ENCODE results near the gene NLGN4X.

DNA sequence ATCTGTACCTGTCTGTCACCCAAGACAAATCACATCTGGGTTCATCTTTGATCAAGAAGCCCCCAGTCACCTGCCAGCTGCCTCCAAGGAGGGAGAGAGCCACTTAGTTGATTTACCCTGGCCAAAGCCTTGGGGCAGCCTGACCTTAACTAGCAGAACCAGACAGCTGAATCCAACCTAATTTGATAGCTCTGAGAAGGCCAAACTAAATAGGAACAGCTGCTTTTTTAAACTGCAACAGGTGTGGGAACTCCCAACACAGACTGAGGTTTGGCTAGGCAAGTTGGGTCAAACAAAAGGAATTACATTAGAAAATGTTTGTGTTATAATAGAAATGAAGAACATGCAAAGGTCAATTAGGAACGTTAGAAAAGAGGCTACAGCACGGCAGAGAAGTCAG is 375.7 kb downstream of the NLGN4X start:
- TF ChIP-seq, protein P1, sequence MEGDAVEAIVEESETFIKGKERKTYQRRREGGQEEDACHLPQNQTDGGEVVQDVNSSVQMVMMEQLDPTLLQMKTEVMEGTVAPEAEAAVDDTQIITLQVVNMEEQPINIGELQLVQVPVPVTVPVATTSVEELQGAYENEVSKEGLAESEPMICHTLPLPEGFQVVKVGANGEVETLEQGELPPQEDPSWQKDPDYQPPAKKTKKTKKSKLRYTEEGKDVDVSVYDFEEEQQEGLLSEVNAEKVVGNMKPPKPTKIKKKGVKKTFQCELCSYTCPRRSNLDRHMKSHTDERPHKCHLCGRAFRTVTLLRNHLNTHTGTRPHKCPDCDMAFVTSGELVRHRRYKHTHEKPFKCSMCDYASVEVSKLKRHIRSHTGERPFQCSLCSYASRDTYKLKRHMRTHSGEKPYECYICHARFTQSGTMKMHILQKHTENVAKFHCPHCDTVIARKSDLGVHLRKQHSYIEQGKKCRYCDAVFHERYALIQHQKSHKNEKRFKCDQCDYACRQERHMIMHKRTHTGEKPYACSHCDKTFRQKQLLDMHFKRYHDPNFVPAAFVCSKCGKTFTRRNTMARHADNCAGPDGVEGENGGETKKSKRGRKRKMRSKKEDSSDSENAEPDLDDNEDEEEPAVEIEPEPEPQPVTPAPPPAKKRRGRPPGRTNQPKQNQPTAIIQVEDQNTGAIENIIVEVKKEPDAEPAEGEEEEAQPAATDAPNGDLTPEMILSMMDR (IDR thresholded peaks at IDR 0.05) = no peak
- no peak for TF ChIP-seq POLR2AphosphoS5 (IDR thresholded peaks at IDR 0.05)
